Skeletal muscle tissue (tissue), 4 donors: ENCODE measurements around the gene ADCY3. TPM values are rescaled to one million over a fixed set of nuclear protein-coding genes. Genes with fewer than 3 reads are reported as not detected.

Source experiments
- H3K27ac ChIP-seq: one replicate; pipeline ENCODE4 v1.7.0; 2013; ENCODE audit warnings: mild to moderate bottlenecking, low read depth, low read length, inconsistent platforms
- H3K27me3 ChIP-seq, 3 donors: one replicate each; pipeline ENCODE4 v1.7.0; 2013; ENCODE audit warnings: low read length in 3 of 3; ENCODE audit not compliant: control insufficient read depth in 3 of 3, insufficient read depth in 3 of 3
- H3K36me3 ChIP-seq, 3 donors: one replicate each; pipeline ENCODE4 v1.7.0; 2013; ENCODE audit warnings: low read length in 3 of 3; ENCODE audit not compliant: control insufficient read depth in 3 of 3, insufficient read depth in 3 of 3
- H3K4me1 ChIP-seq, 3 donors: one replicate each; pipeline ENCODE4 v1.7.0; 2013; ENCODE audit warnings: low read length in 3 of 3, mild to moderate bottlenecking in 3 of 3; ENCODE audit not compliant: control insufficient read depth in 3 of 3, insufficient read depth in 3 of 3
- H3K4me3 ChIP-seq, 3 donors: one replicate each; pipeline ENCODE4 v1.7.0; 2013; ENCODE audit warnings: low read length in 3 of 3
- H3K9ac ChIP-seq, 3 donors: one replicate each; pipeline ENCODE4 v1.7.0; 2013; ENCODE audit warnings: low read length in 3 of 3, mild to moderate bottlenecking in 3 of 3, moderate library complexity in 2 of 3, low read depth in 1 of 3
- H3K9me3 ChIP-seq, 3 donors: one replicate each; pipeline ENCODE4 v1.7.0; 2013; ENCODE audit warnings: low read length in 3 of 3; ENCODE audit not compliant: control insufficient read depth in 3 of 3
- total RNA-seq: library from RNA; depleted of rRNA; stranded (reverse); fragments of >200 nt; gene quantifications from one replicate; pipeline ENCODE4 v1.2.3, GENCODE V29; 2014
- donor health status: Osteomylitis.

The ADCY3 gene
- total RNA-seq, 1 donor from 2014 or later = 13.6 TPM

DNA sequence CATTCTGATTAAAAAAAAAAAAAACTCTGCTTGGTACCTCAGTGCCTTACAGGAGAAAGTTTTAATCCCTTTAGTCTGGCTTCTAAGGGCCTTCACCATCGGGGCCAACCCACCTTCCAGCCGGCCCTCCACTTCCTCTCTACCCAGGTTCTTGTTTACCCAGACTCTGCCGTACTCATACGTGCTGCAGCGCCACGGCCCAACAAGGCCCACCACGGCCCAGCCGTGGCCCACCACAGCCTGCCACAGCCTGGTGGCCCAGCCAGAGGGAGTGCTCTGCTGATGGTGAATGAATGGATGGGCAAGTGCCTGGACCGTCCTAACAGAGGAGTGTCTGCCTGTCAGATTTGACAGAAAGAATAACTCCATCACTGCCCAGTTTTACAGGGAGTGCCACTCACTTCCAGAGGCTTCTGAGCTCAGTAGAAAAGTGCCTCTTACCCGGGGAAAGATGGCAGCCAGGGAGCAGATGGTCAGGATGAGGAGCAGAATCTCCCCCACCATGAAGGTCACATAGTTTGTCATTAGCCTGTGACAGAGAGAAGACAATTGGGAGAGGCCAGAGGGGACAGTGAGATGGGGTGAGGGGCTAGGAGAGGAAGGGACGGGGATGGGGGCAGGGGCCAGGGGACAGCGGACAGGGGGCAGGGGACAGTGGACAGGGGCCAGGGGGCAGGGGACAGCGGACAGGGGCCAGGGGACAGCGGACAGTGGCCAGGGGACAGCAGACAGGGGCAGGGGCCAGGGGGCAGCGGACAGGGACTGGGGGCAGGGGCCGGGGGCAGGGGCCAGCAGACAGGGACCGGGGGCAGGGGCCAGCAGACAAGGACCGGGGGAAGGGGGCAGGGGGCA lies 88.6 kb downstream of the ADCY3 start:
- no peak overlapping the region for H3K9ac ChIP-seq

DNA sequence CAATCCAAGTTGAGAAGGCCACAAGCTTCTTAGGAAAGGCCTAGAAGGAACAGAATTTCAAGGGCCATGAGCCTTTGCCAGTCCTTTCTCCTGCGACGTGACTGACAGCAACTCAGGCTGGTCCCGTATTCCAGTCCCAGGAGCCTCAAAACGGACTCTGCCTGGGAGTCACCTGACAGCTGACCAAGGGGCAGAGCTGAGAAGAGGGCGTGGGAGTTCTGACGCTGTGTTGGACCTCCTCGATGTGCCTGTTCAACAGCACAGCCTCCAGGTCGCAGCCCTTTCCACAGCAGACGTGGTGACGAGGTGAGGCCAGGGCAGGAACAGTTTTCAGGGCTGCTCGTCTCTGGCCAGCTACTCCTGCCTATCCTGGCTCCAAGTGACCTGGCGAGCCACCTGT lies 89.3 kb downstream of the ADCY3 start:
- H3K4me1 ChIP-seq = peaks cover 14 to 18% (median 16%) of the 10 kb centered on the region in 3 donors
- H3K27ac ChIP-seq = no peak overlapping the region
- H3K36me3 ChIP-seq = peaks cover 0 to 2% (median 0%) of the 10 kb centered on the region in 3 donors
- H3K9ac ChIP-seq = no peak overlapping the region
- no peak overlapping the region for H3K4me3 ChIP-seq
- H3K9me3 ChIP-seq = no peaks in the 10 kb centered on the region
- peaks cover 0 to 8% (median 3%) of the 10 kb centered on the region in 3 donors for H3K27me3 ChIP-seq

More for the DNA sequence above, 88.6 kb downstream of the ADCY3 start:
- Histone ChIP-seq H3K36me3 (peaks cover 0 to 6% (median 1%) of the 10 kb centered on the region in 3 donors), H3K27ac (no peak overlapping the region), H3K27me3 (peaks cover 0 to 8% (median 3%) of the 10 kb centered on the region in 3 donors), H3K9me3 (no peaks in the 10 kb centered on the region), H3K4me3 (no peak overlapping the region), H3K4me1 (peaks cover 14 to 18% (median 16%) of the 10 kb centered on the region in 3 donors)

DNA sequence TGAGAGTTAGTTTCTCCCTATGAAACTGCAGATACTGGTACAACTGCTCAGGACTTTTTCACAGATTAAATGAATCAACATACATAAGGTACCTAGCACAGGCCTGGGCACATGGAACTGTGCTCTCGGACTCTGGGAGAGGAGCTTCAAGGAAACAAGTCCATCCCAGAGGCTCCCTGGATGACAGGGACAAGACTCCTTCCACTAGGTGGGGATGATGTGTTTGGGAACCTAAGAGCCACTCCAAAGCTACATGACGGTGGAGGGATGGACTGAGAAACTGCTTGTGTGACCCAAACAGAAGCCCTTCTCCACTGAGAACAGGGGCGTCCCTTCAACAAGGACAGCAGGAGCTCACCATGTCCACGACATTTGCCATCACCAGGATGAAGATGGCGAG lies 89.7 kb downstream of the ADCY3 start:
- Histone ChIP-seq H3K4me1 (peaks cover 14 to 18% (median 16%) of the 10 kb centered on the region in 3 donors), H3K27me3 (peaks cover 0 to 8% (median 3%) of the 10 kb centered on the region in 3 donors), H3K9me3 (no peaks in the 10 kb centered on the region), H3K27ac (no peak overlapping the region), H3K9ac (no peak overlapping the region), H3K36me3 (peaks cover 0 to 2% (median 0%) of the 10 kb centered on the region in 3 donors), H3K4me3 (no peak overlapping the region)

DNA sequence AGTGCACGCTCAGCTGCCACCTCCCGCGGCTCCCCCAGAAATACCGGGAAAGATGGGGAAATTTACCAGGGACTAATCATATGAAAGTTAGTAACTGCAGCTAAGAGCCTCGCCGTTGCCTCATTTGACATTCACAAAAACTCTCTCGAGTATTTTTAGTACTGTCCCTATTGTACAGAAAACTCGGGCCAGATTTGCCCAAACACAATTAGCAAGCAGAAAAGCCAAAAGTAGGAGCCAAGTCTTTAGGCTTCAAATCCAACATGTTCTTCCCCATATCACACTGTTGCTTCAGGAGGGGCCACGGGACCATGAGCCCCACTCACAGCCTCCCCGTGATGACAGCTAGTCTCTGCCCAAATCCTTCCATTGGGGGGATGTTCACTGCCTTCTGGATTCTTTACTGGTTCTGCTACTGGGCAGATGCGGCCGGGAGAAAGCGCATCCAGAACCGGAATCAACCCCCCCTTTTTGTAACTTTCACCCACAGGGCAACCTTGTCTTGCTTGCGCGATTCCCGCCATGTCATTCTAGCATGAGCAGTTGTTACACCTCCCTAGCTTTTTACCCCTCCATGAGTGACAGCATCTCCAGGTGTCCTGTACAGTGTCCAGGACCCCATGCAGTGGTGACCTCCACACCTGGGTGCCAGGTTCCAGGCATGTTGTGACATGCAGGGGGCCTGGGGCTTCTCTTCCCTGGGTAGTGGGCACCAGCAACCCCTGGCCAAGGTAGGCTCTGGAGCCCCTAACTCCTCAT lies 91.6 kb downstream of the ADCY3 start:
- no peak overlapping the region for H3K27ac ChIP-seq
- H3K27me3 ChIP-seq = peaks cover 0 to 8% (median 3%) of the 10 kb centered on the region in 3 donors
- peak overlapping the region in 1 of 3 donors; percentile 40 for H3K9ac ChIP-seq
- H3K4me1 ChIP-seq = peaks cover 14 to 18% (median 16%) of the 10 kb centered on the region in 3 donors
- H3K9me3 ChIP-seq = no peaks in the 10 kb centered on the region
- no peak overlapping the region for H3K4me3 ChIP-seq
- H3K36me3 ChIP-seq = peaks cover 0 to 2% (median 0%) of the 10 kb centered on the region in 3 donors

DNA sequence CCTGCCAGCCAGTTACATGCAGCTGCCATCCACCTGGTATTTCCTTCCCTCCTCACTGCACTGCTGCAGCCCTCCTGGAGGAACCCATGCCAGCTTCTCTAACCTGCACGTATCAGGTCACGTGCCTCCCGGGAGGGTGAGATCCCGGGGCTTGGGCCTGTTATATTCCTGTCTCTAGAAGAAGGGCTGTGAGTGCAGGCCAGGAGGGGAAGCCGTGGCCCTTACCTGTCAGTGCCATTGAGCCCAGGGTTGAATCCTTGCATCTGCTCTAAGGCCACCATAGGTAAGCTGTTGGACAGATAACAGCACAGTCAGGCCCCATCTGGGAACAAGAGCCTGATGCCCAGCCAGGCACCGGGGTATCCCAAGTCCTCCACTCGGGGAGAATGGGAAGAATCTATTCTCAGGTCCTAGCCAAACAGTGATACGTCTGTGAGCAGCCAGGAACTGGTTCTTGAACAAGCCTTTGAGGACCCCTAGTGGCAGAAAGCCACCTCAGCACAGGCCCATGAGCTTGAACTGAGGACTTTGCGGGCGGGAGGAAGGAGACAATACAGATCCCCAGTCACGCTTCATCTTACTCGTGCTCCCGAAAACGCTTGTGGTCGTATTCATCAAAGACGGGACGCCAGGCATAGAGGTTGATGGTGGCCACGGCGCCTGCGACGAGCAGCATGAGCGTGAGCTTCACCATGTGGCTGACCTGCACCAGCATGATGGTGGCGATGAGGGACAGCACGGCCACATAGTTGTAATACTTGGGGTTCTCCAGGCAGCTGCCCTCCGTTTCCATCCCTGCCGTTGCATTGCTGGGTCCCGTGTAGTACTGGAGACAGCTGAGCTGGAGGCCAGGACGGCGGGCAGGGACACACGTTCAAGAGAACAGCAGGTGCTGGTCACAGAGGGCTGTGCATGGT lies 92.5 kb downstream of the ADCY3 start:
- peak overlapping the region; percentile 19 to 61 (median 52) for H3K4me3 ChIP-seq
- no peaks in the 10 kb centered on the region for H3K36me3 ChIP-seq
- peak overlapping the region in 1 of 3 donors; percentile 40 for H3K9ac ChIP-seq
- peaks cover 0 to 4% (median 3%) of the 10 kb centered on the region in 3 donors for H3K27me3 ChIP-seq
- H3K27ac ChIP-seq = no peak overlapping the region
- no peaks in the 10 kb centered on the region for H3K9me3 ChIP-seq
- H3K4me1 ChIP-seq = peaks cover 14 to 17% (median 16%) of the 10 kb centered on the region in 3 donors

DNA sequence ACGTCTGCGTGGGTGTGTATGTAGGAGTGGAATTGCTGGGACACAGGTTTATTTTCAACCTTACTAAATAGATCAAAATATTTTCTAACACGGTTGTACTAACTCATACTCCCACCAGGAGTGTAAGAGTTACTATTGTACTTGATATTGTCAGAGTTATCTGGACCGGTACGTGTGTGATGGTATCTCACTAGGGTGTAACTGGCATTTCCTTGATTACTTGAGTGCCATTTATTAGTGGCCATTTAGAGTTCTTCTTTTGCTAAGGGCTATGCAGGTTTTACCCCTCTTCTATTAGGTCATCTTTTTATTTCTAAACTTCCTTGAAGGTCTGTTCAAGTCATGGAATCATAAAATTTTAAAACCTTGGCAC lies 93.3 kb downstream of the ADCY3 start:
- H3K9me3 ChIP-seq = no peaks in the 10 kb centered on the region
- peaks cover under 1 to 2% (median 2%) of the 10 kb centered on the region in 3 donors for H3K36me3 ChIP-seq
- no peak overlapping the region for H3K9ac ChIP-seq
- H3K27me3 ChIP-seq = peaks cover 0 to 4% (median 3%) of the 10 kb centered on the region in 3 donors
- peaks cover 12 to 14% (median 12%) of the 10 kb centered on the region in 3 donors for H3K4me1 ChIP-seq
- no peak overlapping the region for H3K27ac ChIP-seq
- H3K4me3 ChIP-seq = no peak overlapping the region

DNA sequence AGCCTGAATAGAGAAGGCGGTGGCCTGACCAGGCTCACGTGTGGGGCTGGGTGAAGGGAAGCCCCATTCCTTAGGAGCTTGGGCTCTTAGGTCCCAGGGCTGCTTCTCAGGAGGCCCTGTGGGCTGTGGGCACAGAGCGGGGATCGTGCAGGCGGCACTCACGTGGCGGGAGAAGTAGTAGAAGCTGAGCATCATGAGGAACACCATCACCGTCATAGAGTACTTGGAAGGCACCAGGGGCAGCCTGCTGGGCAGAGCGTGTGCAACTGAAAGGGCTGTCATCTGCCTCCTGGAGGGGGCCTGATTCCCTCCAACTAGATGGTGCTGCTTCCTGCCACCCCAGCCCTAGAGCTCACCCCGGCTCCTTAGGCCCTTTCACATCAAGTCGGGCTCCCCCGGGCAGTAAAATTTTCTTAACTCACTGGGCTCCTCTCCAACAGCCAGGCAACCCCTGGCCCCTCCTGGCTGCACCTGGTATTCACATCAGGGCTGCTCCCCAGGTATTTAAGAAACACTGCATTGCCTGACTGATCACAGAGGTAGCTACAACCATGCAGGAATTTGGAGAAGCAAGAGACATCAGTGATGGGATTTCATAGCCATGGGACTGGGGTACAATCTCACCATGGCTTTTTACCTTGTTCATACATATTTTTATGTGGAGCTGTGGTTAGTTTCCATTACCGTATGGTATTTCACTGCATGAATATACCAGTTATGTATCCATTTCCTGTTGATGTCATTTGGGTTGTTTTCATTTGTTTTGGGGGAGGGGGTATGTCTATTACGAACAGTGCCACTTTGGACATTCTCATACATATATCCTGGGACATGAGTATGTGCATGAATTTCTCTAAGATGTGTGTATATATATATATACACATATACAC lies 93.9 kb downstream of the ADCY3 start:
- Histone ChIP-seq H3K4me1 (peaks cover 12 to 14% (median 12%) of the 10 kb centered on the region in 3 donors), H3K9me3 (no peaks in the 10 kb centered on the region), H3K27me3 (peaks cover 0 to 4% (median 3%) of the 10 kb centered on the region in 3 donors), H3K9ac (no peak overlapping the region), H3K36me3 (peaks cover 4 to 8% (median 6%) of the 10 kb centered on the region in 3 donors), H3K27ac (no peak overlapping the region), H3K4me3 (no peak overlapping the region)

DNA sequence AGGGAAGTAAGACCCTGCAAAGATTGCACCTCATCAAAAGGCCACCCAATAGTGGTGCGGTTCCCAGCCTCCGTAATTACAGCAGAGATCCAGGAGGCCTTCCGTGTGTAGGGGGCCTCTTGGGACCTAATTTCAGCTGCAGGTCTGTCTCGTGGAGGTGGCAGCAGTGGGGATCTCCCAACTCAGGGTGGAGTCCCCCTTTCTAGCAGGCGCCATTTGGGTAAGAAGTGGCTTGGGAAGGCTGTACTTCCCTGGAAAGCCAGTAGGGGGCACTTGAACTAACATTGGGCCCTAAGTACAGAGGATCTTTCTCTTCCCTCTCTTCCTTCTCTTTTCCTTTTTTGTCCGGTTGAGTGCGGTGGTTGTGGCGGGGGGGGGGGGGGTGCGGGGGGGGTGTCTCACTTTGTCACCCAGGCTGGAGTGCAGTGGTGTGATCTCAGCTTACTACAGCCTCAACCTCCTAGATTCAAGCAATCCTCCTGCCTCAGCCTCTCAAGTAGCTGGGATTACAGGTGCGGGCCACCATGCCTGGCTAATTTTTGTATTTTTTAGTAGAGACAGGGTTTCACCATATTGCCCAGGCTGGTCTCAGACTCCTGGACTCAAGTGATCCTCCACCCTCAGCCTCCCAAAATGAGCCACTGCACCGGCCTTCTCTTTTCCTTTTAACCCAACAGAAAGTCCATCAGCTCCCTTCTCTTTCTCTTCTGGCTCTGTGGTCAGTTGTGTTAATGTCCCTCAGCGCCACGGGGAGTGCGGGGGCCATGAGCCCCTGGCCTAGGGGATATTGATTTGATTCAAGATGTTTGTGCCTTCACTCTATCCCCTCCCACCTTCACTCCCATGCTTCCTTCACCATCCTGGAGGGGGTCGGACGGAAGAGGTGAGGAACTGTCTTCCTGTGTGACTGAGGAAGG lies 94.8 kb downstream of the ADCY3 start:
- Histone ChIP-seq H3K9me3 (no peaks in the 10 kb centered on the region), H3K27me3 (peaks cover 0 to 4% (median 3%) of the 10 kb centered on the region in 3 donors), H3K4me3 (no peak overlapping the region), H3K9ac (no peak overlapping the region), H3K36me3 (peaks cover 5 to 15% (median 13%) of the 10 kb centered on the region in 3 donors), H3K27ac (no peak overlapping the region), H3K4me1 (peaks cover 12 to 14% (median 12%) of the 10 kb centered on the region in 3 donors)
